Measurements from ENCODE around the gene C1QTNF3. TPM values are rescaled to one million over a fixed set of nuclear protein-coding genes. Genes with fewer than 3 reads are reported as not detected.

Gene C1QTNF3
- total and polyA plus RNA-seq, 2 of the 8 experiments (the other 6 are each of a cell fraction or from before 2014, with no cell fraction given), result 1.0 to 1.2 TPM

DNA sequence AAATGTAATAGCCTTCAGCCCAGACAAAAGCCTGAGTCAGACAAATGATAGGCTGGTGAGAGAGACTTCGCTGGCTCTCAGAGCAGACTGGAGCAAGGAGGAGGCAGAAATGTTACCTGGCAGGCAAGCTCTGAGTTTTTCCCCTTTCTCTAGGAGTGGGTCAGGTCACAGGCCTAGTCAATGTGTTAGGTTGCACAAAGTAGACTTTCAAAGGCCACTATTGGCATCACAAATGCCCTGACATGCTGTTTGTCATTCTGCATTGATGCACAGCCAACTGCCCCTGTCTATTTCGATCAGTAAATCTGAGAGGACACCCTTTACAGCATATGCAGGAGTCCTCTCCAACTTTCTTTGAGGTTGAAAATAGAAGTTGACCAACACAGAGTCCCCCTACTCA is 15.5 kb upstream of the C1QTNF3 start (continued):
- TF ChIP-seq CHD7 (IDR thresholded peaks at IDR 0.05; ENCODE audit: insufficient replicate concordance, low read length) (no peak), MAX (IDR thresholded peaks at IDR 0.05) (no peak), SIN3A (conservative IDR thresholded peaks at IDR 0.05 in 1 of 2, IDR thresholded peaks at IDR 0.05 in 1 of 2; ENCODE audit: low read depth in 1 of 2, low read length in 2 of 2) (no peak), MAFK (IDR thresholded peaks at IDR 0.05; ENCODE audit: low read depth, low read length) (no peak), NRF1 (IDR thresholded peaks at IDR 0.05; ENCODE audit: low read depth, low read length) (no peak), SP2 (IDR thresholded peaks at IDR 0.05; ENCODE audit: low read length) (no peak), POLR2A (IDR thresholded peaks at IDR 0.05; ENCODE audit: control extremely low read depth in 1 of 2, low read depth in 2 of 2, low read length in 2 of 2) (no peak), RFX5 (IDR thresholded peaks at IDR 0.05; ENCODE audit: borderline replicate concordance, low read depth, low read length) (no peak)
- TF ChIP-seq, protein P1, sequence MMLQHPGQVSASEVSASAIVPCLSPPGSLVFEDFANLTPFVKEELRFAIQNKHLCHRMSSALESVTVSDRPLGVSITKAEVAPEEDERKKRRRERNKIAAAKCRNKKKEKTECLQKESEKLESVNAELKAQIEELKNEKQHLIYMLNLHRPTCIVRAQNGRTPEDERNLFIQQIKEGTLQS (IDR thresholded peaks at IDR 0.05; ENCODE audit: insufficient read depth, low read depth, low read length), result no peak
